Stimulated activated CD4-positive, alpha-beta T cell treated with anti-CD3 and anti-CD28 coated beads, Interleukin-15, amount 100 ng/mL, for 1 hour (primary cell): Measurements from ENCODE around the gene PI16.
"Not testable (repeated sequence)": the region's sequence is repeated elsewhere in the genome, so short reads cannot be mapped to it uniquely, and the experiment has no call there.

Experiments used
- DNase-seq, 2 donors: peaks; one replicate each; pipeline ENCODE4 v3.0.0-alpha.2; 2020; ENCODE audit warnings: low read depth in 1 of 2, low spot score in 1 of 2

The PI16 gene

DNA sequence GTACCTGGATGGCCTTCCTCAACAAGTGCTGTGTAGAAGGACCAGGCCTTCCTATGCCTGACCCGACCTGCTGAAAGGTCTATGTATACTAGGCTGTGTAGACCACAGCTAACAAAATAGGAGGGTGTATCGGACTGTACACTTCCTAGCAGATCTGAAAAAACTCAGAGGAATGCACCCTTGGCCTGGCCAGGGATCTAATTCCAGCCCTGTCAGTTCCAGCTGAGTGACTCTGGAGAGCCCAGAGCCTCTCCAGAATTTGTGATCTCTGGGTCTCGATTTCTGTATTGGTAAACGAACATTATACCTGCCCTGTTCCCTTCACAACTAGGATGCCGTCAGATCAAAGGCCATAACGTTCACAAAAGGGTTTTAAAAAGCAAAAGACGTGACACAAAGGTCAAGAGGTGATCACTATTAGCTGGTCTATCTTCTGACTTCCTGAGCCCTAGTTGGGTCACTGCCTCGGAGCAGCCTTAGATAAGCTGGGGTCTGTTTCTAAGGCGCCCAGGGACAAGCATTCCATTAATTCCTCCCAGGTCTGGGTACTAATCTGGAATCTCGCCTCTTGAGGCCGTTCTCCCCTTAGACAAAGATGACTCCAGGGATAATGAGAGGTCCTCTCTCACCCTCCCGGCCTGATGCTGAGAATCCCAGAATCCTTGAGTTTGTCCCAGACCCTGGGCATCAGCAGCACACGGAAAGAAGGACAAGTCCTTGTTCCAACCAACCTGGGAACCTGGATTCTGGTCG is 17.6 kb downstream of the PI16 start:
- no peak for DNase-seq

DNA sequence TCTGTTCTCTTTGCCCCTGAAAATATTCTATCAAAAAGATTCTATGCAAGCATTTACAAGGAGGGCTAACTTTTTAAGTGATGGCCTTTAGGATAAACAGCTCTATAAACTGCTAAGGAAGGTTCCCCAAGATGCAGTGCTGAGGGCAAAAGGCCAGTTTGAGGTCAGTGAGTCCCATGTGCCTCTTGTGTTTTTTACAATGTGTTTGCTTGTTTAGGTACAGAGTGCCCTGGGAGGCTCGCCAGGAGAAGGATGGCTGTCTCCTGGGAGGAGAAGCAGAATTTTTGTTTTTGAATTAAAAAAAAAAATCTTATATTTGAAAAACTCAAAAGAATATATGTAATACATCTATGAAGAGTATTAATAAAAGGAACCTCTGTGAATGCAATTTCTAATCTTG is 18.7 kb downstream of the PI16 start:
- no peak for DNase-seq

GRCh38 chr6:36973647-36974046 is 19.1 kb downstream of the PI16 start:
- no peak for DNase-seq

- DNase-seq = no peak
Measured at GRCh38 chr6:36975231-36976006, 20.9 kb downstream of the PI16 start.

GRCh38 chr6:36976007-36976264 is 21.4 kb downstream of the PI16 start:
- DNase-seq = no peak

GRCh38 chr6:36976509-36976908 is 22.0 kb downstream of the PI16 start:
- DNase-seq = no peak

- DNase-seq = no peak
Measured at GRCh38 chr6:36976931-36977330, 22.4 kb downstream of the PI16 start.

GRCh38 chr6:36977470-36977941 is 23.0 kb downstream of the PI16 start:
- DNase-seq = no peak

DNA sequence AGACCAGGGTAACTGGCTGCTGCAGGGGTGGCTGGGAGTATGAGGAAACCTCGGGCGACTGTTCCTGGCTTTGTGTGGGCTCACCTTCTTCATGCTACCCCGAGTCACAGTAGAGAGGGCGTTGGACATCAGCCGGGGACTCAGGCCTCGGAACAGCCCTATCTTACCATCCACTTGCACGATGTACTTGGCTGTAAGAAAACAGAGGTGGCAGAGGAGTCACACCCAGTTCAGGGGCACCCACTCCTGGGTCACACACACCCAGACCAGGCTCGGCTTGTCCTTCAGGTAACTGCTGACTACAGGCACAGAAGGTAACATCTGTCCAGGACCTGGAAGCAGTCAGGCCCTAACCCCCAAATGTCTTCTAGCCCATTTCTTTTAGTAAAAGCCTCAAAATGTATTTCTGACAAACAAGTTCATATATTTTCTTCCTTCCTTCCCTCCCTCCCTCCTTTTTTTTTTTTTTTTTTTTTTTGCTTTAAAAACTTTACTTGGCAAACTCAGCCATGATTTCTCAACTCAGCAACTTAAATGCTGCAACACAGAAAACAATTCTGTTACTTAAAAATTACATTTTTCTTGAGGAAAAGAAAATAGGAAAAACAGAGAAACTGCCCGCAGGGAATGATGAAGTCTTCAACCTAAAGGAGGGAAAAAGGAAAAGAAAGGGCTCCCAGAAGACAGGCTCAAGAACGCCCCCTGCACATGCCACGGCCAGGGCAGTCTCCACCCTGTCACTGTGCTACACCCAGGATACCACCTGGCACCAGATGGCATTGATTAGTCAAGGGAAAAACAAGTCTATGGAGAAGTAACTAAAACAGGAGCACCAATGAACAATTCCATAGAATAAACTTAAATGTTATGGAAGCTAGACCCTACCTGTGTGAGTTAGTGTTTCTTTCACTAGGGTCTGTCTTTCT is 24.1 kb downstream of the PI16 start:
- DNase-seq = no peak

DNA sequence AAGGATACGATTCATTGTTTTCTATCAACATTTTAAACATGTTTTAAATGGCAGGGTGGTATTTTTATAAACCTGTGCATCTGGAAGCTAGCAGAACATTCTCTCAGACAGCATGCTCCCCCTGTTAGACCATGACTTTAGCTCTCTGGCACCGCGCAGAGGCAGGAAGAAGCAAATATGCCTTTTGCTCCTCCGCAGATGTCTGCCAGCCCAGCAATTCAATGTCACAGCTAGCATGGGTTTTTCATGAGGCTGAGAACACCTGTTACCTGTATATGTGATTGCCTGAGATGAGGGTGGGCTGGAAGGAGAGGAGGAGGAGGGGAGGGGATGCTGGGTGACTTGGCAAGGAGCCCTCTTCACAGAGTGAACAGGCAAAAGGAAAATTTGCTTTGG is 24.8 kb downstream of the PI16 start:
- no peak for DNase-seq

- DNase-seq = no peak
Measured at GRCh38 chr6:36980129-36980528, 25.6 kb downstream of the PI16 start.

DNA sequence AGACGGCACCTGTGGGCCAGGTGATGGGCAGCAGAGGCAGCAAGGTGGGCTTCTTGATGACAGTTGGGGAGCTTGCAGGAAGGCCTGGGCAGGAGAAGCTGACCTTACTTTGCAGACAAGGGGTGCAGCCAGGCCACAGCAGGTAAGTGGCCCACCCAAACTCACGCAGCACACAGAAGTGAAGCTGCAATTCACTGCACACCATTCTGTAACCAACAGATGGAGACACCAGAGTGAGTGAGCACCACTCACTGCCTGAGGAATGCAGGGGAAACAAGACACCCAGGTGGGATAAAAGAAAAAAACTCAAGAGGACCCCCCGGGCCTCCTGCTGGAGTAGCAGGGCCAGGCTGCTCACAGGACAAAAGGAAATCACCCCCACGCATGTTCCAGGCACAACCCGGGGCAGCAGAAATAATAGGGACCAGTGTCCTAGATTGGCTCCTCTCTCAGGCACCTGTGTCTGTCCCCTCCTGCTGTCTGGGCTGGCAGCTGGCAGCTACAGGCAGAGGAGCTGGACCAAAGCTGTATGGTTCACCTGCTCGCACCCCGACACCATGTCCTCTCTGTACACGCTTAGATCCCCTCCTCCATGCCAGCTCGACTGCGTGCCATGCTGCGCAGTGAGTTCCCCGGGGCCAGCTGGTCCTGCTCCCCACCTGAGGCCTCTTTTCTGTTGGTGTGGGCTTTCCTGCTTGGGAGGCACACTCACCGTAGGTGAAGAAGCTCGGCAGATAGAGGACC is 26.5 kb downstream of the PI16 start:
- no peak for DNase-seq

GRCh38 chr6:36983538-36983937 is 29.0 kb downstream of the PI16 start:
- DNase-seq = no peak

GRCh38 chr6:36984581-36985416 is 30.3 kb downstream of the PI16 start:
- peak in 1 of 2 donors; percentile 21 for DNase-seq

- no peak for DNase-seq
Measured at GRCh38 chr6:36985417-36985807, 30.9 kb downstream of the PI16 start.

GRCh38 chr6:36985808-36986703 is 31.5 kb downstream of the PI16 start, which contains the start of gene MTCH1:
Gene MTCH1, minus strand, starts transcription at chr6:36986196. Its CDS starts 23 bp downstream, at chr6:36986173.
- peak; percentile 83 to 84 for DNase-seq

DNA sequence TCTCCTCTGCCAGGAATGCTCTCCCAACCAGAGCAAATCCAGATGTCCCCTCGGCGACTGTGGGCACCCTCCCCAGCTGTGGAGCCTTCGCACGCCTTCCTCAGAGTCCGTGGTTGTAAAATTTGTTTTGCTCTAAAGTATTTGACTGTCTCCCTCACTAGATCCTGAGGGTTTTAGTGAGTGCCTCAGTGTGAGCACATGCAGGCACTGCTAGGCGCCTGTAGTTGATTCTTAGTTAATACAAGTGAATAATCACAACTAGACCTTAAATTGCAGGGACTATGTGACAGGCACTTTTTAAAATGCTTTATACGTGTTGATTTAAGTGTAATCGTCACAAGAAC is 32.1 kb downstream of the PI16 start:
- no peak for DNase-seq

DNA sequence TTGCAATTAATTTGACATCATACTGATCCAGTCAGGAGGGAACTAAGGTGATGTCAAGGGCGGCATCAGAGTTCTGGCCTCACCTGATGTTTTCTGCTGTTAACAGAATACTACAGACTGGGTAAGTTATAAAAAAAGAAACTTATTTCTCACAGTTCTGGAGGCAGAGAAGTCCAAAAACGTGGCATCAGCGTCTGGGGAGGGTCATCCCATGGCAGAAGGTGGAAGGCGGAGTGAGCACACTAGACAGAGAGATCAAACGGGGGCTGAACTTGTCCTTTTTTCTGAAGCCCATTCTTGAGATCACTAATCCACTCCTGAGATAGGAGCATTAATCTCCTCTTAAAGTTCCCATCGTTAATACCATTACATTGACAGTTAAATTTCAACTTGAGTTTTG is 34.7 kb downstream of the PI16 start:
- DNase-seq = no peak

DNA sequence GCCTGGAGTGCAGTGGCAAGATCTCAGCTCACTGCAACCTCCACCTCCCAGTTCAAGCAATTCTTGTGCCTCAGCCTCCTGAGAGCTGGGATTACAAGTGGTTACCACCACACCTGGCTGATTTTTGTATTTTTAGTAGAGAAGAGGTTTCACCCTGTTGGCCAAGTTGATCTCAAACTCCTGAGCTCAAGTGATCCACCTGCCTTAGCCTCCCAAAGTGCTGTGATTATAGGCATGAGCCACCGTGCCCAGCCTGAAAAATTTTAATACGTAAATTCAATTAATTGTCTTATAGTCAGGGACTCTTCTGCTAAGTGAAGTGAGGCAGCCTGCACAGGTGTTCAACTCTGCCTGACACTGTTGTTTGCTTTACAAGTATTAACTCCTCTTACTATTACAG is 35.9 kb downstream of the PI16 start:
- DNase-seq = not testable (repeated sequence)
